BJ (cell line): ENCODE measurements around the gene SMYD2. TPM values are rescaled to one million over a fixed set of nuclear protein-coding genes. Genes with fewer than 3 reads are reported as not detected.

ENCODE experiments used
- CTCF ChIA-PET: fragments of 350-600 bp; formaldehyde crosslinking; extraction: SDS; loops from one replicate; lab custom pipeline; 2021; ENCODE audit warnings: antibody characterized with exemption, inconsistent platforms; lab: Yijun Ruan, JAX
- POLR2A ChIA-PET: fragments of 300-600 bp; sonication (Branson Sonifier 250); formaldehyde crosslinking; extraction: SDS; loops from one replicate; lab custom pipeline; 2021; ENCODE audit warnings: antibody characterized with exemption; lab: Charles Lee
- DNase-seq: peaks from one replicate; pipeline ENCODE4 v3.0.0-alpha.2; 2011; ENCODE audit warnings: low read depth
- H3K27me3 ChIP-seq: 2 replicates; pipeline ENCODE4 v1.6.0; 2011; ENCODE audit warnings: low read length; ENCODE audit not compliant: control insufficient read depth, insufficient read depth
- H3K36me3 ChIP-seq: 2 replicates; pipeline ENCODE4 v1.5.1; 2011; ENCODE audit warnings: low read length; ENCODE audit not compliant: control insufficient read depth, insufficient read depth
- H3K4me3 ChIP-seq: 2 replicates; pipeline ENCODE4 v1.5.1; 2011; ENCODE audit warnings: low read depth, mild to moderate bottlenecking, control low read depth, low read length
- polyA plus RNA-seq: library from polyadenylated mRNA; depleted of rRNA; stranded (reverse); fragments of >200 nt; gene quantifications from 2 replicates; pipeline ENCODE4 v1.2.3, GENCODE V29; 2011
- TF ChIP-seq, protein P1 (sequence below): IDR thresholded peaks from 2 replicates; pipeline ENCODE4 v1.5.1; 2011; ENCODE audit warnings: low read depth, mild to moderate bottlenecking, control low read depth, inconsistent platforms, low read length, moderate library complexity; ENCODE audit not compliant: insufficient read depth

The SMYD2 gene
- polyA plus RNA-seq, 1 experiment: 41.5 TPM

DNA sequence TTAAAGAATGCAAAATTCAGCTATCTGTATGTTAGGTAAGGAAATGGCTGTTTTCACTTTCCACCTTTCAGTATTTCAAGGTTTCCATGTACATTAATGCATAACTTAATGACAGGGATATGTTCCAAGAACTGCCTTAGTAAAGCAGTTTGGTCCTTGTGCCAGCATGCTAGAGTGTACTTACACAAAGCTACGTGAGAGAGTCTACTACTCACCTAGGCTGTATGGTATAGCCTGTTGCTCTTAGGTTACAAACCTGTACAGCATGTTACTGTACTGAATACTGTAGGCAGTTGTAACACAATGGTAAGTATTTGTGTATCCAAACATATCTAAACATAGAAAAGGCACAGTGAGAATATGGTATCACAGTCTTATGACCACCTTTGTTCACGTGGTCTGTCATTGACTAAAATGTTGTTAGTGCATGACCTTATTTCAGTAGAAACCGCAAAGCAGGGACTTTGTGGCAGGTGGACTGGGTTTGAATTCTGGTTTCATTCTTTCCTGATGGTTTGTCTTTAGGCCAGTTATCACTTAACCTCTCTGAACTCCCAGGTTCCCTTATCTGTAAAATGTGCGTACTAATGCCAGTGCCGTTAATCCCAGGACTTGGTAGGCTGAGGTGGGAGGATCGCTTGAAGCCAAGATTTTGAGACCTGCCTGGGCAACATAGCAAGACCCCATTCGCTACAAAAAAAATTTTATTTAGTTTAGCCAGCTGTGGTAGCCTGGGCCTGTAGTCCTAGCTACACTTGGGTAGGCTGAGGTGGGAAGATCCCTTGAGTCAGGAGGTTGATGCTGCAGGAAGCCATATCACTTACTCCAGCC, 4.9 kb downstream of the SMYD2 start:
- POLR2A ChIA-PET: interaction anchor here (0.6 kb wide), 1 partner anchor 171 kb away, joined by 3 read pairs; no protein-coding TSS in a partner anchor
- DNase-seq: no peak
- CTCF ChIA-PET: interaction anchor here (0.7 to 1.4 kb wide), 2 partner anchors 24 to 330 kb away, joined by 3 to 6 read pairs; no protein-coding TSS in a partner anchor
- no peaks in the 10 kb centered on the region for H3K36me3 ChIP-seq
- no peak overlapping the region for H3K4me3 ChIP-seq
- no peaks in the 10 kb centered on the region for H3K27me3 ChIP-seq
- TF ChIP-seq, protein P1, sequence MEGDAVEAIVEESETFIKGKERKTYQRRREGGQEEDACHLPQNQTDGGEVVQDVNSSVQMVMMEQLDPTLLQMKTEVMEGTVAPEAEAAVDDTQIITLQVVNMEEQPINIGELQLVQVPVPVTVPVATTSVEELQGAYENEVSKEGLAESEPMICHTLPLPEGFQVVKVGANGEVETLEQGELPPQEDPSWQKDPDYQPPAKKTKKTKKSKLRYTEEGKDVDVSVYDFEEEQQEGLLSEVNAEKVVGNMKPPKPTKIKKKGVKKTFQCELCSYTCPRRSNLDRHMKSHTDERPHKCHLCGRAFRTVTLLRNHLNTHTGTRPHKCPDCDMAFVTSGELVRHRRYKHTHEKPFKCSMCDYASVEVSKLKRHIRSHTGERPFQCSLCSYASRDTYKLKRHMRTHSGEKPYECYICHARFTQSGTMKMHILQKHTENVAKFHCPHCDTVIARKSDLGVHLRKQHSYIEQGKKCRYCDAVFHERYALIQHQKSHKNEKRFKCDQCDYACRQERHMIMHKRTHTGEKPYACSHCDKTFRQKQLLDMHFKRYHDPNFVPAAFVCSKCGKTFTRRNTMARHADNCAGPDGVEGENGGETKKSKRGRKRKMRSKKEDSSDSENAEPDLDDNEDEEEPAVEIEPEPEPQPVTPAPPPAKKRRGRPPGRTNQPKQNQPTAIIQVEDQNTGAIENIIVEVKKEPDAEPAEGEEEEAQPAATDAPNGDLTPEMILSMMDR: no peak

- TF ChIP-seq, protein P1: no peak
- no peaks in the 10 kb centered on the region for H3K36me3 ChIP-seq
- H3K27me3 ChIP-seq: no peaks in the 10 kb centered on the region
- no peak for DNase-seq
- CTCF ChIA-PET: no interaction called here
- POLR2A ChIA-PET: no interaction called here
- H3K4me3 ChIP-seq: no peak overlapping the region
Observed at GRCh38 chr1:214287884-214288283, 6.9 kb downstream of the SMYD2 start.

GRCh38 chr1:214289574-214290272, 8.8 kb downstream of the SMYD2 start:
- no peak overlapping the region for H3K4me3 ChIP-seq
- H3K27me3 ChIP-seq: no peaks in the 10 kb centered on the region
- TF ChIP-seq, protein P1: no peak
- DNase-seq: no peak
- POLR2A ChIA-PET: no interaction called here
- H3K36me3 ChIP-seq: no peaks in the 10 kb centered on the region
- CTCF ChIA-PET: no interaction called here

DNA sequence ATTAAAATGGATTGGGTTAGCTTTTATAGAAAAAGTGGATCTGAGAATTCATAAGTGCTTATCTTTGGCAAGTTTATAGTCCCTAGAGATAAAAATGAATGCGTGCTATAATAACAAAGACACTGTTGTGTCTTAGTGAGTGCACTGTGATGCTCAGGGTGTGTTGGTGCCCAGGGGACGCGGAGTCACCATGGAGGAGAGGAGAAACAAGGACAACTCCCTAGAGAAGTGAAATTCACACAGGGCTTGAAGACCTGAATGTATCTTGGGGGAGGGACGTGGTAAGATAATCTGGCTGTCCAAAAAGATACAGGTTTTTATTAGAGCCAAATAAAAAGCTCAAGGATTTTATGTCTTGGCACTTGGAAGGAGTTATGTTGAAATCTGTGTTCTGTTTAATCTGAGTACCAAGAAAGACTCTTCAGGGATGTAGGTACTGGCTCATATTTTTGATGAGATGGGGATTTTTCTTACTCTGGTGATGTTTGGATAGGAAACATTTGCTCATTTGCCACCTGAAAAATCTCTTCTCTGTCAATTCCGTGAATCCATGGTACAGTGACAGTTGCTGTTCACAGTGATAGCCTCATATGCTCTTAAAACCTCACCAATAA, 9.6 kb downstream of the SMYD2 start:
- TF ChIP-seq, protein P1: no peak
- Histone ChIP-seq H3K36me3 (no peaks in the 10 kb centered on the region), H3K4me3 (no peak overlapping the region), H3K27me3 (no peaks in the 10 kb centered on the region)
- DNase-seq: no peak
- CTCF ChIA-PET: interaction anchor here (2.6 kb wide), 1 partner anchor 29 kb away, joined by 8 read pairs; no protein-coding TSS in a partner anchor
- POLR2A ChIA-PET: no interaction called here

DNA sequence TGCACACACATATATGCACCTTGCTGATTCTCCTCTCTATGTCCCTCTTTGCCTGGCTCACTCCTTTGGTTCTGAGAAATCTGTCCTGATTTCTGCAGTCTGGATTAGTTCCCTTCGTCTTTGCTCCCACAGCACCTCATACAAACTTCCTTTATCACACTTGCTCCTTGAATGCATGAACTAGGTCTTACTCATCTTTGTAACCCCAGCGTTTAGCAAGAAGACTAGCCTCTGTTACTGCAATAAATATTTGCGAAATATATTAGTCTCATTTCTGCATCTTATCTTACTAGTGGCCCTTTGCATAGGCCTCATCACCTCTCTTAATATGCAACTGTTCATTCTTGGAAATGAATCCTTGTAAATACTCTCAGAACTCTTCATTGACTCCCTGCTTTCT, 11.4 kb downstream of the SMYD2 start:
- no peak for DNase-seq
- no peak overlapping the region for H3K4me3 ChIP-seq
- TF ChIP-seq, protein P1: no peak
- H3K27me3 ChIP-seq: no peaks in the 10 kb centered on the region
- no peaks in the 10 kb centered on the region for H3K36me3 ChIP-seq
- CTCF ChIA-PET: interaction anchor here (2.6 kb wide), 1 partner anchor 31 kb away, joined by 8 read pairs; no protein-coding TSS in a partner anchor
- POLR2A ChIA-PET: no interaction called here
